Prostate gland (tissue), 2 donors: ENCODE results near the gene MRPL27.

Experiments used
- CTCF ChIP-seq, 4 experiments: fragments of 200-600 bp in 2 of 4; fragments of 450-650 bp in 2 of 4; sonication (generic) in 2 of 4; IDR thresholded peaks; 1 replicate in 3 of 4; 2 replicates in 1 of 4; pipeline ENCODE4 v1.5.1; 2016 to 2019; ENCODE audit warnings: antibody characterized with exemption in 4 of 4, mild to moderate bottlenecking in 2 of 4, moderate library complexity in 2 of 4
- POLR2AphosphoS5 ChIP-seq: sonication (generic); formaldehyde crosslinking; IDR thresholded peaks from one replicate; pipeline ENCODE4 v1.6.1; 2017; ENCODE audit warnings: antibody characterized with exemption

GRCh38 chr17:50352072-50352692, 20.8 kb downstream of the MRPL27 start:
- no peak for TF ChIP-seq CTCF (IDR thresholded peaks at IDR 0.05)
- TF ChIP-seq POLR2AphosphoS5, result no peak
